Fibroblast of lung (primary cell): ENCODE results near the gene TUBGCP3. TPM values are rescaled to one million over a fixed set of nuclear protein-coding genes. Genes with fewer than 3 reads are reported as not detected.

Source experiments
- DNase-seq, 2 donors: peaks; one replicate each; pipeline versions ENCODE4 v3.0.0 to v3.0.0-alpha.2; 2010; ENCODE audit warnings: low read depth in 2 of 2
- H2AFZ ChIP-seq: 2 replicates; pipeline ENCODE4 v1.5.1; 2012; ENCODE audit warnings: low read length, control low read depth, inconsistent platforms
- H3K27ac ChIP-seq: 2 replicates; pipeline ENCODE4 v1.5.1; 2011; ENCODE audit warnings: low read length, control low read depth; ENCODE audit not compliant: insufficient read depth
- H3K27me3 ChIP-seq: 2 replicates; pipeline ENCODE4 v1.5.1; 2011; ENCODE audit warnings: mild to moderate bottlenecking, low read length; ENCODE audit not compliant: control insufficient read depth, insufficient read depth
- H3K36me3 ChIP-seq: 2 replicates; pipeline ENCODE4 v1.5.1; 2011; ENCODE audit warnings: low read length; ENCODE audit not compliant: control insufficient read depth, insufficient read depth
- H3K4me1 ChIP-seq: 2 replicates; pipeline ENCODE4 v1.5.1; 2011; ENCODE audit warnings: low read length; ENCODE audit not compliant: control insufficient read depth, insufficient read depth; ENCODE audit errors: extremely low read depth
- H3K4me2 ChIP-seq: 2 replicates; pipeline ENCODE4 v1.5.1; 2011; ENCODE audit warnings: low read length, control low read depth; ENCODE audit not compliant: insufficient read depth; ENCODE audit errors: extremely low read depth
- H3K4me3 ChIP-seq, 4 experiments: fragments of 200-600 bp in 1 of 4; sonication (generic) in 1 of 4; replicated peaks in 1 of 4; 2 replicates each; pipeline ENCODE4 v1.5.1; 2011 to 2016; ENCODE audit warnings: low read length in 4 of 4, low read depth in 3 of 4, mild to moderate bottlenecking in 3 of 4, control low read depth in 2 of 4, inconsistent platforms in 1 of 4, mixed read lengths in 1 of 4; ENCODE audit not compliant: insufficient read depth in 1 of 4; ENCODE audit errors: control extremely low read depth in 1 of 4
- H3K79me2 ChIP-seq: 2 replicates; pipeline ENCODE4 v1.5.1; 2012; ENCODE audit warnings: mild to moderate bottlenecking, low read length, inconsistent platforms; ENCODE audit not compliant: control insufficient read depth, insufficient read depth
- H3K9ac ChIP-seq: 2 replicates; pipeline ENCODE4 v1.5.1; 2011; ENCODE audit warnings: mild to moderate bottlenecking, low read length, control low read depth; ENCODE audit not compliant: insufficient read depth
- H3K9me3 ChIP-seq: 2 replicates; pipeline ENCODE4 v1.5.1; 2012; ENCODE audit warnings: low read depth, low read length; ENCODE audit not compliant: control insufficient read depth, insufficient read depth
- H4K20me1 ChIP-seq: 2 replicates; pipeline ENCODE4 v1.5.1; 2011; ENCODE audit warnings: low read length; ENCODE audit not compliant: control insufficient read depth, insufficient read depth; ENCODE audit errors: extremely low read depth
- CTCF ChIP-seq, 2 donors: IDR thresholded peaks in 1 of 2; conservative IDR thresholded peaks in 1 of 2; 1 replicate in 1 of 2; 2 replicates in 1 of 2; pipeline ENCODE4 v1.5.1; 2011 to 2012; ENCODE audit warnings: low read length in 2 of 2, control low read depth in 1 of 2, inconsistent platforms in 1 of 2, low read depth in 1 of 2, mild to moderate bottlenecking in 1 of 2
- EZH2 ChIP-seq: IDR thresholded peaks from 2 replicates; pipeline ENCODE4 v1.5.1; 2012; ENCODE audit warnings: low read length, control low read depth, mild to moderate bottlenecking; ENCODE audit errors: missing control alignments
- polyA plus RNA-seq, 2 donors: library from polyadenylated mRNA; depleted of rRNA in 1 of 2; stranded (reverse) in 1 of 2; unstranded in 1 of 2; fragments of >200 nt; gene quantifications; 2 replicates each; pipeline ENCODE4 v1.2.1, GENCODE V29; 2011 to 2012; ENCODE audit warnings: missing spikeins in 1 of 2
- total RNA-seq: library from RNA; depleted of rRNA; stranded (reverse); fragments of >200 nt; gene quantifications from 2 replicates; pipeline ENCODE4 v1.2.1, GENCODE V29; 2014

Gene TUBGCP3
- total and polyA plus RNA-seq, 2 donors (not counting 1 experiment from before 2014, with no cell fraction given) = 14.5 to 17.2 TPM

GRCh38 chr13:112506046-112506445, 81.9 kb downstream of the TUBGCP3 start:
- Histone ChIP-seq H2AFZ (no peak overlapping the region), H3K27me3 (no peaks in the 10 kb centered on the region), H3K36me3 (peaks cover 2% of the 10 kb centered on the region), H3K4me3 (no peak overlapping the region), H3K27ac (no peak overlapping the region), H4K20me1 (no peaks in the 10 kb centered on the region), H3K9ac (no peak overlapping the region), H3K4me1 (no peaks in the 10 kb centered on the region), H3K4me2 (no peak overlapping the region), H3K9me3 (no peaks in the 10 kb centered on the region), H3K79me2 (no peaks in the 10 kb centered on the region)
- DNase-seq = no peak
- TF ChIP-seq EZH2 = no peak
- TF ChIP-seq CTCF (conservative IDR thresholded peaks at IDR 0.05 in 1 of 2, IDR thresholded peaks at IDR 0.05 in 1 of 2; ENCODE audit: low read depth in 1 of 2, low read length in 2 of 2) = no peak

GRCh38 chr13:112496166-112496565, 91.8 kb downstream of the TUBGCP3 start:
- Histone ChIP-seq H3K4me1 (no peaks in the 10 kb centered on the region), H3K9me3 (no peaks in the 10 kb centered on the region), H3K27me3 (no peaks in the 10 kb centered on the region), H2AFZ (no peak overlapping the region), H3K36me3 (no peaks in the 10 kb centered on the region), H3K79me2 (no peaks in the 10 kb centered on the region), H3K27ac (no peak overlapping the region), H3K4me2 (no peak overlapping the region), H4K20me1 (no peaks in the 10 kb centered on the region), H3K4me3 (no peak overlapping the region), H3K9ac (no peak overlapping the region)
- no peak for TF ChIP-seq EZH2
- no peak for TF ChIP-seq CTCF (conservative IDR thresholded peaks at IDR 0.05 in 1 of 2, IDR thresholded peaks at IDR 0.05 in 1 of 2; ENCODE audit: low read depth in 1 of 2, low read length in 2 of 2)
- DNase-seq = no peak

DNA sequence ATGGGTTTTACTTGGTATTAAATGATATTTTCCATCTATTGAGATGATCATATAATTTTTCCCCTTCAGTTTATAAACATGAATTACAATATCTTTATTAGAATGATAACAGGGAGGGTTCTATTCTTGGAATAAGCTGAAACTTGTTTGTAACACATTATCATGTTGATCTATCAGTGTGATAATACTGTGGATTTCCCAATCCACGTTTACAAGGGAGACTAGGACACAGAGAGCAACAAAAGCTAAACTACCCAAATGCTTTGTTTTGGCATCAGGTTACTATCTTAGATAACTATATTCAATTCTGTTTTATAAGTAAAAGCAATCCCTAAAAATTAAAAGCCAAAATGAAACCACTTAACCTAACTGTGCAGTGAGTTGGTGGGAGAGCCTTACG, 92.5 kb downstream of the TUBGCP3 start:
- Histone ChIP-seq H3K36me3 (no peaks in the 10 kb centered on the region), H2AFZ (no peak overlapping the region), H3K9me3 (no peaks in the 10 kb centered on the region), H3K4me2 (no peak overlapping the region), H4K20me1 (no peaks in the 10 kb centered on the region), H3K4me1 (no peaks in the 10 kb centered on the region), H3K79me2 (no peaks in the 10 kb centered on the region), H3K4me3 (no peak overlapping the region), H3K27ac (no peak overlapping the region), H3K27me3 (no peaks in the 10 kb centered on the region), H3K9ac (no peak overlapping the region)
- no peak for DNase-seq
- TF ChIP-seq CTCF (conservative IDR thresholded peaks at IDR 0.05 in 1 of 2, IDR thresholded peaks at IDR 0.05 in 1 of 2; ENCODE audit: low read depth in 1 of 2, low read length in 2 of 2) (no peak), EZH2 (no peak)
